HEK293T (cell line): Measurements from ENCODE around the gene ZDHHC9.

Experiments
- CTCF ChIA-PET: fragments of 350-600 bp; formaldehyde crosslinking; extraction: SDS; loops from one replicate; lab custom pipeline; 2021; ENCODE audit warnings: antibody characterized with exemption, inconsistent platforms; lab: Yijun Ruan, JAX
- POLR2A ChIA-PET: fragments of 350-600 bp; formaldehyde crosslinking; extraction: SDS; loops from one replicate; lab custom pipeline; 2020; ENCODE audit warnings: antibody characterized with exemption, inconsistent platforms; lab: Yijun Ruan, JAX
- DNase-seq: peaks from one replicate; pipeline ENCODE4 v3.0.0; 2012; ENCODE audit warnings: mixed read lengths; ENCODE audit errors: extremely low spot score
- ARNT ChIP-seq: fragments of 450-650 bp; IDR thresholded peaks from 2 replicates; pipeline ENCODE4 v1.6.1; 2017; ENCODE audit warnings: mild to moderate bottlenecking
- BHLHE40 ChIP-seq: fragments of 450-650 bp; IDR thresholded peaks from 2 replicates; pipeline ENCODE4 v1.6.1; 2016; ENCODE audit warnings: mild to moderate bottlenecking, moderate library complexity, borderline replicate concordance
- CTBP1 ChIP-seq: fragments of 450-650 bp; IDR thresholded peaks from 2 replicates; pipeline ENCODE4 v1.6.1; 2016; ENCODE audit warnings: borderline replicate concordance
- ELF4 ChIP-seq: fragments of 450-650 bp; IDR thresholded peaks from 2 replicates; pipeline ENCODE4 v1.6.1; 2017; ENCODE audit warnings: antibody characterized with exemption
- FOXA1 ChIP-seq: fragments of 450-650 bp; IDR thresholded peaks from 2 replicates; pipeline ENCODE4 v1.6.1; 2016; ENCODE audit warnings: mild to moderate bottlenecking
- FOXK2 ChIP-seq: fragments of 450-650 bp; IDR thresholded peaks from 2 replicates; pipeline ENCODE4 v1.6.1; 2016; ENCODE audit warnings: mild to moderate bottlenecking
- FOXM1 ChIP-seq: fragments of 450-650 bp; IDR thresholded peaks from 2 replicates; pipeline ENCODE4 v1.6.1; 2017; ENCODE audit warnings: mild to moderate bottlenecking, borderline replicate concordance
- HDGF ChIP-seq: fragments of 450-650 bp; IDR thresholded peaks from 2 replicates; pipeline ENCODE4 v1.6.1; 2017; ENCODE audit warnings: antibody characterized with exemption, borderline replicate concordance
- L3MBTL2 ChIP-seq: fragments of 450-650 bp; conservative IDR thresholded peaks from 2 replicates; pipeline ENCODE4 v1.6.1; 2016; ENCODE audit warnings: mild to moderate bottlenecking
- LEF1 ChIP-seq: fragments of 450-650 bp; IDR thresholded peaks from 2 replicates; pipeline ENCODE4 v1.6.1; 2017; ENCODE audit warnings: mild to moderate bottlenecking, borderline replicate concordance
- NFRKB ChIP-seq: fragments of 450-650 bp; IDR thresholded peaks from 2 replicates; pipeline ENCODE4 v1.6.1; 2016; ENCODE audit warnings: mild to moderate bottlenecking, moderate library complexity
- SP1 ChIP-seq: fragments of 450-650 bp; IDR thresholded peaks from 2 replicates; pipeline ENCODE4 v1.6.1; 2017
- SUZ12 ChIP-seq: fragments of 450-650 bp; IDR thresholded peaks from 2 replicates; pipeline ENCODE4 v1.6.1; 2016; ENCODE audit warnings: mild to moderate bottlenecking
- TARDBP ChIP-seq: fragments of 450-650 bp; IDR thresholded peaks from 2 replicates; pipeline ENCODE4 v1.6.1; 2016
- ZNF384 ChIP-seq: fragments of 450-650 bp; IDR thresholded peaks from 2 replicates; pipeline ENCODE4 v1.6.1; 2016
- TF ChIP-seq, protein P1 (sequence below): fragments of 450-650 bp; IDR thresholded peaks from 2 replicates; pipeline ENCODE4 v1.6.1; 2016

The ZDHHC9 gene

DNA sequence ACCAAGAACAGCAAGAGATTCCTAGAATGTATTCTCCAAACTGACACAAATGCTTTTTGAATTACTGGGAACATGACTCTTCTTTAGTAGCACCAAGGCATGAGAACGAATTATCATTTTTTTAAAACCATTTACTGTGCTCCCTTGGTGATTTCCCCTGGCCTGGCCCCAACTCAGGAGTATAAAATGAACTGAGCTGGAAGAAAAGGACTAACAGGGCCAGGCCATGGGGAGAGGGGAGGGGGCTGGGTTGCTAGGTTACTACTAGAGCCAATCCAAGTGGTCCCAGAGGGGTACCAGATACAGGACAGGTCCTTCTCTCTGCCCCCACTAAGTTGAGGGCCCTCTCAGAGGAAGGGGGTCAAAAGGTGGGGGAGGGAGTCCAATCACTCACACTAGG, 40.8 kb downstream of the ZDHHC9 start:
- TF ChIP-seq L3MBTL2 = no peak
- POLR2A ChIA-PET = interaction anchor here (1.1 kb wide), 1 partner anchor 103 kb away, joined by 3 read pairs; the partner anchor contains the start of gene UTP14A
- no peak for DNase-seq
- CTCF ChIA-PET = no interaction called here

DNA sequence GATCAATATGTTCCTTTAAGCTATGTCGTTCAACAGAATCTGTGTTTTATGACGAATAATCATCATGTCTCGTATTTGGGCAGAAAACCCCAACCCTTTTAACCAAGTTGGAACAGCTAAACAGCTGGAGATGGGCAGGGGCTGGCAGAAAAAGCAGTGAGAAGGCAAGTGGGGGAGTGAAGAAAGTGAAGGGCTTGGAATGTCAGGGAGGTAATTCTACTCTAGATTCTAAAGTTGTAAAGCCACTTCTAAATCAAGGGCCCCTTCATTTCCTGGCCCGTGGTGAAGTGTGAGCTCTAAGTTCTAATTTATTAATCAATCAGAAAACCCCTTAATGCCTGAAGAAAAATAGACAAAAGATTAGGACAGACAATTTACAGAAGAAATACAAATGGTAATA, 43.5 kb downstream of the ZDHHC9 start:
- POLR2A ChIA-PET = no interaction called here
- TF ChIP-seq SP1 (no peak), NFRKB (no peak), FOXM1 (no peak), L3MBTL2 (no peak), FOXA1 (no peak), SUZ12 (no peak), ELF4 (no peak)
- TF ChIP-seq, protein P1, sequence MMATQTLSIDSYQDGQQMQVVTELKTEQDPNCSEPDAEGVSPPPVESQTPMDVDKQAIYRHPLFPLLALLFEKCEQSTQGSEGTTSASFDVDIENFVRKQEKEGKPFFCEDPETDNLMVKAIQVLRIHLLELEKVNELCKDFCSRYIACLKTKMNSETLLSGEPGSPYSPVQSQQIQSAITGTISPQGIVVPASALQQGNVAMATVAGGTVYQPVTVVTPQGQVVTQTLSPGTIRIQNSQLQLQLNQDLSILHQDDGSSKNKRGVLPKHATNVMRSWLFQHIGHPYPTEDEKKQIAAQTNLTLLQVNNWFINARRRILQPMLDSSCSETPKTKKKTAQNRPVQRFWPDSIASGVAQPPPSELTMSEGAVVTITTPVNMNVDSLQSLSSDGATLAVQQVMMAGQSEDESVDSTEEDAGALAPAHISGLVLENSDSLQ = no peak
- CTCF ChIA-PET = no interaction called here
- no peak for DNase-seq

DNA sequence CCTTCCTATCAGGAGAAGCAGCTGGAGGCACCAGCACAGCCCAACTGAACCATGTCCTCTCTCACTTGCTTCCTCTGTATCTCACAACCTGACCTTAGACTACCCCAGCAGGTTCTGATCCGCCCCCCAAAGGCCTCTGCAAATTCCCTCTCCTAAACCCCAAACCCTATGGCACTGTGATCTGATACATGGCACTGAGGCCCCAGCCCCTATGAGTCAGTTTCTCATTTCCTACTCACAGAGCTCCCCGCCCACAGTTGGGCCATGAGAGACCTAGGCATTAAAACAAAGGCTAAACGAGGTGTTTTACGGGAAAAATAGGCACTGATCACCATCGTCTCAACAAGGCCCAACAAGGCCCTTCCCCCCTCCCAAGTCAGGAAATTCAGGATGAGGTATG, 44.8 kb downstream of the ZDHHC9 start:
- DNase-seq = no peak
- POLR2A ChIA-PET = no interaction called here
- TF ChIP-seq CTBP1 (no peak), HDGF (no peak), L3MBTL2 (no peak)
- TF ChIP-seq, protein P1 = no peak
- CTCF ChIA-PET = interaction anchor here (0.6 kb wide), 1 partner anchor 262 kb away, joined by 3 read pairs; no protein-coding TSS in a partner anchor

DNA sequence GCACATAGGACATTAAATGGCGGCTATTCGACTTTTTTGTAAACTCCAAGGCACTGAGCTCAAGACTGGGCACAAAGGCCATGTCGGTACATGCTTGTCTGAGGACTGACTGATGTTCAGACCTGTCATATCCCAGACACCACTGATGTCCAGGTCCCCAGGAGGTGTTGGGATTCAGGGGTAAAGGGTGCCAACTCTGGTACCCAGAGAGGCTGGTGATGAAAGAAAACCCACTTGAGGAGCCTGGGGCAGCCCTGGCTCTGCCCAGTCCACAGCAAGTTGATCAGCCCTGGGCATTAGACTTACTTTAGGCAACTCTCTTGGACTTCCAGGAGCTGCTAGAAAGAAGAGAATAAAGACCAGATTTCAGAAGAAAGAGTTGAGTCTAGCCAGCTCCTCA, 45.2 kb downstream of the ZDHHC9 start:
- no peak for TF ChIP-seq L3MBTL2
- no peak for TF ChIP-seq FOXM1
- no peak for DNase-seq
- POLR2A ChIA-PET = no interaction called here
- CTCF ChIA-PET = no interaction called here

DNA sequence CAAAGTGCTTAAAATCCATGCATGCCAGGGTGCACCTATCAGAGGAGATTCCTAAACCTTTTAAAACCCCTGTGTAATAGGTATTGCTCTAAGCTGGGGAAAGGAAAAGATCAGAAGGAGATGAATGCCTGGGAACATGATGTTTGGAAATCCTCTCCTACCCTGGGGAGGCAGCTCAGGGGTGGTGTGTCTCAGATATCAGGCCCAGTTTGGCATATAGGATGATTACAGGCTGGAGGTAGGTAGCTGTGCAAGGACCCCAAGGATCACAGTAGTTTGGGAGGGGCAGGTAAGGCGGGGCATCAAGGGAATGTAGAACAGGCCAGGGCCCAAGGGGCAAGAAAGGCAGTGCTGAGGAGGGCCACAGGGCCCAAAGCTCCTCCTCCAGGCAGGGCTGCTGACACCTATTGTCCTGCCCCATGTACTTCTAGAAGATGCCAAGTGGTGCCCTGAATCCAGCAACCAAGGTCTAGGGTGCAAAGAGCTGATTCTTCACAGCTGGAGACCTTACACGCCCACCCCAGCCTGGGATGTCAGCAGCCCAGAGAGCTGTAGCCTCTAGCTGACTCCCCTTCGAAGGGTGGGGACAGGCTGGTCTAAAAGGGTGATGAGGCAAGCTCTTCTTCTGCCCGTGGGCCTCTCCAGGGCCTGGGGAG, 46.3 kb downstream of the ZDHHC9 start:
- TF ChIP-seq L3MBTL2 (no peak), FOXK2 (no peak), FOXM1 (no peak), LEF1 (no peak), ELF4 (no peak), SP1 (no peak)
- ChIA-PET POLR2A (no interaction called here), CTCF (no interaction called here)
- no peak for DNase-seq

DNA sequence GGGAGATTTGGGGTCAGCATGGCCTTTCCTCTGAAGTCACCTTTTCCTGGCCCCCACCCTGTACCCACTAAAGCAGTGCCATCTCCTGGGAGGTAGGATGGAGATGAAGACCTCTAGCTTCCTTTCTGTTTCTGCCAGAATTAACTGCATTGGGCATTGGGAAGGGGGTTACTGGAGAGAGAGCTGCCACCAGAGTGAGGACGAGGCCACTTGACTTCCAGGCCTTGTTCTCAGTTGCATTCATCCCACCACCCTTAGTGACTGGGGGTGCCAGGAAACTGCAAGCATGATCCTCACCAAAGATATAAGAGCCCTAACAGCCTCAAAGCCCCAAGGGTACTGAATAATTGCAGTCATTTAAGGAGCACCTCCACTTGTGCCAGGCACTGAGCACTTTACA, 48.1 kb downstream of the ZDHHC9 start:
- POLR2A ChIA-PET = no interaction called here
- no peak for DNase-seq
- TF ChIP-seq LEF1 (no peak), L3MBTL2 (no peak), BHLHE40 (no peak), CTBP1 (no peak)
- CTCF ChIA-PET = no interaction called here

DNA sequence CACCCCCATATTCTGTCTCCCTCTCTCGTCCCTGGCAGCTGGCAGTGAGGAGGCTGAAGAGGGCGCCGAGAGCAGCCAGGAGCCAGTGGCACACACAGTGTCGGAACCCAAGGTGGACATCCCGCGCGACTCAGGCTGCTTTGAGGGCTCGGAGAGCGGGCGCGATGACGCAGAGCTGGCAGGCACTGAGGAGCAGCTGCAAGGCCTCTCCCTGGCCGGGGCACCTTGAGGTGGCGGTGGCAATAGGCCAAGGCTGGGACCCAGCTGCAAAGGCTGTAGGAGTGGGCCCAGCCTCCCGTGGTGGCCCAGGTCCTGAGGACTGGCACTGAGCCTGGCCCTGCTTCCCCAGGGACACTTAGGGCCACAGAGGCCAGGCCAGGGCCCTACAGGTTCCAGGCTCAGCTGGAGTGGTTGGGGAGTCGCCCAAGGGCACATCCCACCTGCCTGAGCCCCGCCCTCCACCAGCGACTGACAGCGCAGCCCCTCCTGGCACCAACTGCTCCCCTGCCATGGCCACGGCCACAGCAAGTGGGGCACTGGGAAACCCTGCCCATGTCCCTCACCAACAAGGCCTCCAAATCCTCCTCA, 50.0 kb downstream of the ZDHHC9 start:
- TF ChIP-seq FOXA1 = no peak
- no peak for TF ChIP-seq SP1
- TF ChIP-seq L3MBTL2 = no peak
- TF ChIP-seq ARNT = no peak
- TF ChIP-seq BHLHE40 = no peak
- no peak for TF ChIP-seq TARDBP
- TF ChIP-seq, protein P1 = no peak
- no peak for TF ChIP-seq CTBP1
- TF ChIP-seq ZNF384 = no peak
- TF ChIP-seq FOXM1 = no peak
- no peak for TF ChIP-seq FOXK2
- TF ChIP-seq ELF4 = no peak
- no peak for TF ChIP-seq NFRKB
- no peak for DNase-seq
- CTCF ChIA-PET = interaction anchor here (0.6 kb wide), 1 partner anchor 232 kb away, joined by 3 read pairs; no protein-coding TSS in a partner anchor
- POLR2A ChIA-PET = no interaction called here
